ENCODE data around the gene OPRM1.

DNA sequence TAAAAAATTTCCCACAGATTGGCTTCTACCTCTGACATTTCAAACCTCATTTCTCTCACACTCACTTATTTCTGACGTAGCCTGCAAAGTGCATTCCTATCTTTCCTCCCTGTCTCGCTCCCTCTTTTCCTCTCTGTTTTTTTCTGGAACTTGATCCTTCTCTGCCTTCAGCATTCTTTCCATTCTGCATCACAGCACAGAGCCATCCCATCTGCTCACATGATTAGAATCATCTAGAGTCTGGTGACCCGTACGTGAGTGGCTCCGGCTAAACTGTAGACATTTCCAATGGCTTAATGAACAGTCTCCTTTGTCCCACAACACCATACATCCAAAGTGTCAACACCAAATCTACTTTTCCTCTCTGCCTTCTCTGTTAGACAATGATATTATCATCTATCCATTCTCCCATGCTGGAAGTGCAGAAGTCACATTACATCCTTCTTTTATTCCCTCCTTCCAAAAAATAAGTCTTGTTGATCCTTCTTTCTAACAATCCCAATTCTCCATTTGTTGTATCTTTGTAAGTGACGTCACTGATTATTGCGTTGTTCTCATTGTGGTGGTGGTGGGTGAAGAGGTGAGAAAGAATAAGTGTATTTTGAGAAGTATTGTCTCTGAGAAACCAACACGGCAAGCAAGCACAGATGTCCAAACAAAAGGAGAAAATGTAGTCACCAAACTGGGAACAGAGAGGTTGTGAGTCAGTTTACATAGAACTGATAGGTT is 41.6 kb downstream of the OPRM1 start:
- TF ChIP-seq POLR2A (IDR thresholded peaks at IDR 0.05) (no peak), CTCF (IDR thresholded peaks at IDR 0.05) (no peak), EP300 (IDR thresholded peaks at IDR 0.05) (no peak)
